IPS-18a (cell line): Measurements from ENCODE around the gene SOAT1.
"Not testable (repeated sequence)": the region's sequence is repeated elsewhere in the genome, so short reads cannot be mapped to it uniquely, and the experiment has no call there.

Experiments used
- H3K27ac ChIP-seq: one replicate; pipeline ENCODE4 v1.5.1; 2013; ENCODE audit warnings: low read length
- H3K27me3 ChIP-seq: one replicate; pipeline ENCODE4 v1.6.1; 2013; ENCODE audit warnings: mild to moderate bottlenecking, low read length; ENCODE audit not compliant: control insufficient read depth, insufficient read depth
- H3K36me3 ChIP-seq: one replicate; pipeline ENCODE4 v1.6.1; 2013; ENCODE audit warnings: low read depth, low read length; ENCODE audit not compliant: control insufficient read depth
- H3K4me1 ChIP-seq: one replicate; pipeline ENCODE4 v1.6.1; 2013; ENCODE audit warnings: low read depth, low read length; ENCODE audit not compliant: control insufficient read depth
- H3K4me3 ChIP-seq: one replicate; pipeline ENCODE4 v1.5.1; 2013; ENCODE audit warnings: low read length
- H3K9ac ChIP-seq: one replicate; pipeline ENCODE4 v1.6.1; 2013; ENCODE audit warnings: mild to moderate bottlenecking, low read length, moderate library complexity
- H3K9me3 ChIP-seq: one replicate; pipeline ENCODE4 v1.6.1; 2013; ENCODE audit warnings: low read depth, low read length; ENCODE audit not compliant: control insufficient read depth

The SOAT1 gene

DNA sequence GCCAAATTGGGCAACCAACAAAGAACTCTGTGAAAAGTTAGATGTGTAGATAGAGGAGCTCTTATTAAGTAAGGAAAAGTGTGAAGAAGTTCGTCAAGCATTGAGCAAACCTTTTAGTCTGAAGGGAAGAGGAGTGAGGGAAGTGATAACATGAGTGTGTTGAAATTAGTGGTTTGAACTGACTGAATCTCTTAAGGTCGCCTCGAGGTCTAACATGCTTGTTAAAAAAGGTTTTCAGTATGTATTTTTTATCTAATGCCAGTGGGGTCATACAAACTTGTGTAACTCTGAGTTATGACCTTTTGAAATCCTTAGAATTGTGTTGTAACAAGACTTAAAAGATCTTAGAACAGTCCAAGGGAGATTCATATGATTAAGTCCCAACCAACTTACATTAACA, 34.1 kb downstream of the SOAT1 start:
- Histone ChIP-seq H3K4me3 (no peak overlapping the region), H3K4me1 (no peaks in the 10 kb centered on the region), H3K9ac (no peak overlapping the region), H3K9me3 (no peaks in the 10 kb centered on the region), H3K36me3 (no peaks in the 10 kb centered on the region), H3K27me3 (no peaks in the 10 kb centered on the region), H3K27ac (no peak overlapping the region)

- no peak overlapping the region for H3K4me3 ChIP-seq
- H3K9me3 ChIP-seq: no peaks in the 10 kb centered on the region
- no peaks in the 10 kb centered on the region for H3K36me3 ChIP-seq
- no peaks in the 10 kb centered on the region for H3K4me1 ChIP-seq
- no peaks in the 10 kb centered on the region for H3K27me3 ChIP-seq
- no peak overlapping the region for H3K9ac ChIP-seq
- H3K27ac ChIP-seq: no peak overlapping the region
Measured at GRCh38 chr1:179329862-179330261, 36.3 kb downstream of the SOAT1 start.

GRCh38 chr1:179334440-179334839, 40.8 kb downstream of the SOAT1 start:
- no peaks in the 10 kb centered on the region for H3K4me1 ChIP-seq
- H3K9ac ChIP-seq: no peak overlapping the region
- H3K36me3 ChIP-seq: no peaks in the 10 kb centered on the region
- no peak overlapping the region for H3K4me3 ChIP-seq
- no peaks in the 10 kb centered on the region for H3K27me3 ChIP-seq
- H3K27ac ChIP-seq: no peak overlapping the region
- no peaks in the 10 kb centered on the region for H3K9me3 ChIP-seq

- H3K4me1 ChIP-seq: no peaks in the 10 kb centered on the region
- H3K27me3 ChIP-seq: no peaks in the 10 kb centered on the region
- no peak overlapping the region for H3K4me3 ChIP-seq
- H3K27ac ChIP-seq: no peak overlapping the region
- H3K9me3 ChIP-seq: no peaks in the 10 kb centered on the region
- H3K36me3 ChIP-seq: no peaks in the 10 kb centered on the region
- no peak overlapping the region for H3K9ac ChIP-seq
Measured at GRCh38 chr1:179337288-179337687, 43.7 kb downstream of the SOAT1 start.

DNA sequence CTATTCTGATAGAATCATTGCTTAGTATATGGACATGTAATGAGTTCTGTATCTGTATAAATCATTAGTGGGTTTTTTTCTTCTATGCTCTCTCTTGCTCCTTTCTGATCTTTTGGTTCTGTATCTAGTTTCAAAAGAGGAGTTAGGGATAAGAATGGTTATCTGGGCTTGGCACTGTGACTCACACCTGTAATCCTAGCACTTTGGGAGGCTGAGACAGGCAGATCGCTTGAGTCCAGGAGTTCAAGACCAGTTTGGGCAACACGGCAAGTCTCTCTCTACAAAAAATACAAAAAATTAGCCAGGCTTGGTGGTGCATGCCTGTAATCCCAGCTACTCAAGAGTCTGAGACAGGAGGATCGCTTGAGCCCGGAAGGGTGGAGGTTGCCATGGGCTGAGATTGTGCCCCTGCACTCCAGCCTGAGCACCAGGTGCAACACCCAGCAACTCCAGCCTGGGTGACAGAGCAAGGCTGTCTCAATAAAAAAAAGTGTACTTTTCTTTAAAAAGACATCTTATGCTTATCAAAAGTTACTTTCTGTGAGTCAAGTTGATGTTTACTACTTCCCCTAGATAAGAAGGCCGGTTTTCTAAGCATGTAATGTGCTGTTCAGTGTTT, 44.5 kb downstream of the SOAT1 start:
- H3K27me3 ChIP-seq: no peaks in the 10 kb centered on the region
- no peaks in the 10 kb centered on the region for H3K4me1 ChIP-seq
- H3K9ac ChIP-seq: no peak overlapping the region
- H3K4me3 ChIP-seq: no peak overlapping the region
- no peaks in the 10 kb centered on the region for H3K36me3 ChIP-seq
- no peak overlapping the region for H3K27ac ChIP-seq
- no peaks in the 10 kb centered on the region for H3K9me3 ChIP-seq

GRCh38 chr1:179340918-179341317, 47.3 kb downstream of the SOAT1 start:
- no peak overlapping the region for H3K4me3 ChIP-seq
- H3K27me3 ChIP-seq: no peaks in the 10 kb centered on the region

GRCh38 chr1:179341943-179342547, 48.4 kb downstream of the SOAT1 start:
- Histone ChIP-seq H3K4me1 (no peaks in the 10 kb centered on the region), H3K27me3 (no peaks in the 10 kb centered on the region), H3K27ac (no peak overlapping the region), H3K9me3 (no peaks in the 10 kb centered on the region), H3K9ac (no peak overlapping the region), H3K4me3 (no peak overlapping the region), H3K36me3 (peaks cover 7% of the 10 kb centered on the region)

More at GRCh38 chr1:179340918-179341317, 47.3 kb downstream of the SOAT1 start:
- Histone ChIP-seq H3K36me3 (peaks cover 7% of the 10 kb centered on the region), H3K4me1 (no peaks in the 10 kb centered on the region), H3K27ac (no peak overlapping the region), H3K9me3 (no peaks in the 10 kb centered on the region), H3K9ac (no peak overlapping the region)

DNA sequence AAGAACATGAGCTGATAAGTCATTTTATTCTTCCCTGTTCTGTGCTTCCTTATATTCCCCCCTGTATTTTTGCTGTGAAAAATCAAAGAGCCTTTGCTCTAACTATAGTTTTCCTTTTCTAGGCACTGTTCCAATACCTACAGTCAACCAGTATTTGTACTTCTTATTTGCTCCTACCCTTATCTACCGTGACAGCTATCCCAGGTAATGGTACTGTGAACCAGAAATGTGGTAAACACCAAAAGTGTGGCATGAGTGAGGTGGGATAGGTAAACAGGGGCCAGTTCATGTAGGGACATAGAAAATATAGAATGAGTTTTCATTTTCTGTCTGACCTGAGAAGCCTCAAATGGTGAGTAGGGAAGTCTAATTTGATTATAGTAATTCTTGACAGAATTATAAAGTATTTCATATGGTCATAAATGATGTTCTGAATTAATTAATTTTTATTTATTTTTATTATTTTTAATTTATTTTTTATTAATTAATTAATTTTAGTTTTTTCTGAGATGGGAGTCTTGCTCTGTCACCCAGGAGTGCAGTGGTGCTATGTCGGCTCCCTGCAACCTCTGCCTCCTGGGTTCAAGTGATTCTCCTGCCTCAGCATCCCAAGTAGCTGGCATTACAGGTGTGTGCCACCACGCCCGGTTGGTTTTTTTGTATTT, 49.3 kb downstream of the SOAT1 start:
- Histone ChIP-seq H3K4me1 (no peaks in the 10 kb centered on the region), H3K4me3 (no peak overlapping the region), H3K9ac (no peak overlapping the region), H3K9me3 (no peaks in the 10 kb centered on the region), H3K27me3 (no peaks in the 10 kb centered on the region), H3K27ac (no peak overlapping the region), H3K36me3 (peaks cover 7% of the 10 kb centered on the region)

DNA sequence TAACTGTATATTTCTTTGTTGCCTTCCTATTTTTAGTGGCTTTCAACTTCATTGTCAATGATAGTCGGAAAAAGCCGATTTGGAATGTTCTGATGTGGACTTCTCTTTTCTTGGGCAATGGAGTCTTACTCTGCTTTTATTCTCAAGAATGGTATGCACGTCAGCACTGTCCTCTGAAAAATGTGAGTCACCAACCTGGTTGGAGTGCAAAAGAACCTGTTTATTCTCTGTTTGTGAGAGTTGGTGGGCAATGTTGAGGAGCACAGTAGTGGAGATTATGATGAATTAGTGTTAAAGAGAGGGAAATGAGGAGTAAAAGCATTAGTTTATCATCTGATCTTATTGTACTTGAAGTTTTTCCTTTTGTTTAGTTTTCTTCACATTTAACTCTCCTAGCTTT, 57.7 kb downstream of the SOAT1 start:
- H3K4me3 ChIP-seq: no peak overlapping the region
- H3K9ac ChIP-seq: no peak overlapping the region
- no peaks in the 10 kb centered on the region for H3K27me3 ChIP-seq
- H3K36me3 ChIP-seq: no peaks in the 10 kb centered on the region
- H3K4me1 ChIP-seq: no peaks in the 10 kb centered on the region
- H3K9me3 ChIP-seq: no peaks in the 10 kb centered on the region
- no peak overlapping the region for H3K27ac ChIP-seq

GRCh38 chr1:179352236-179352635, 58.6 kb downstream of the SOAT1 start:
- H3K9me3 ChIP-seq: no peaks in the 10 kb centered on the region
- no peaks in the 10 kb centered on the region for H3K27me3 ChIP-seq
- no peak overlapping the region for H3K27ac ChIP-seq
- H3K4me1 ChIP-seq: no peaks in the 10 kb centered on the region
- H3K36me3 ChIP-seq: no peaks in the 10 kb centered on the region
- H3K9ac ChIP-seq: no peak overlapping the region
- H3K4me3 ChIP-seq: no peak overlapping the region

- no peaks in the 10 kb centered on the region for H3K27me3 ChIP-seq
- no peak overlapping the region for H3K9ac ChIP-seq
- no peaks in the 10 kb centered on the region for H3K9me3 ChIP-seq
- H3K36me3 ChIP-seq: no peaks in the 10 kb centered on the region
- no peak overlapping the region for H3K27ac ChIP-seq
- H3K4me1 ChIP-seq: no peaks in the 10 kb centered on the region
- no peak overlapping the region for H3K4me3 ChIP-seq
Measured at GRCh38 chr1:179353546-179353945, 59.9 kb downstream of the SOAT1 start.

DNA sequence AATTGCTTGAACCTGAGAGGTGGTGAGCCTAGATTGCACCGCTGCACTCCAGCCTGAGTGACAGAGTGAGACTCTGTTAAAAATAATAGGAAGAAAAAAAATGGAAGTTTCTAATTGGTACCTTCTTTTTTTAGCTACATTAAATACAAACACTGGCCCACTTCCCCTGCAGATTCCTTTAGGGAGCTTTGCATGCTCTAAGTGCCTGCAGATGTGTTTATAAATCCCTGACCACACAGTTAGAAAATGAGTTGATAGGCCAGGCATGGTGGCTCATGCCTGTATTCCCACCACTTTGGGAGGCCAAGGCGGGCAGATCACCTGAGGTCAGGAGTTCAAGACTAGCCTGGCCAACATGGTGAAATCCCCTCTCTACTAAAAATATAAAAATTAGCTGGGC, 68.0 kb downstream of the SOAT1 start:
- not testable (repeated sequence) for H3K9ac ChIP-seq, H3K27me3 ChIP-seq, H3K4me3 ChIP-seq, H3K4me1 ChIP-seq, H3K36me3 ChIP-seq, H3K9me3 ChIP-seq, H3K27ac ChIP-seq
